HepG2 (cell line): Measurements from ENCODE around the gene RNU6-1. TPM values are rescaled to one million over a fixed set of nuclear protein-coding genes. Genes with fewer than 3 reads are reported as not detected.
A peak's percentile ranks its signal among the peaks of the same experiment; 100 is the strongest.

Experiments used
- AGO2 ChIP-seq: fragments of 200-400 bp; formaldehyde crosslinking; optimal IDR thresholded peaks from 2 replicates; pipeline ENCODE3; 2017; ENCODE audit warnings: mild to moderate bottlenecking, low read depth, low read length, moderate library complexity
- BCL6 ChIP-seq: IDR thresholded peaks from 2 replicates; pipeline ENCODE4 v1.6.1; 2016; ENCODE audit warnings: missing genetic modification reagents, missing compliant biosample characterization
- CENPX ChIP-seq: sonication (generic); formaldehyde crosslinking; IDR thresholded peaks from 2 replicates; pipeline ENCODE4 v1.9.0; 2021; ENCODE audit warnings: mild to moderate bottlenecking, missing genetic modification reagents, moderate library complexity
- GATA4 ChIP-seq: sonication (generic); IDR thresholded peaks from 2 replicates; pipeline ENCODE4 v1.6.1; 2016; ENCODE audit warnings: antibody characterized with exemption, low read depth, borderline replicate concordance
- SKI ChIP-seq: fragments of 450-650 bp; IDR thresholded peaks from one replicate; pipeline ENCODE4 v1.6.1; 2018; ENCODE audit warnings: mild to moderate bottlenecking; ENCODE audit not compliant: partially characterized antibody
- TAF15 ChIP-seq: fragments of 200-400 bp; formaldehyde crosslinking; IDR thresholded peaks from one replicate; pipeline ENCODE4 v1.6.1; 2018; ENCODE audit warnings: mild to moderate bottlenecking, low read depth, low read length; ENCODE audit not compliant: poor library complexity, severe bottlenecking
- TSC22D2 ChIP-seq: sonication (generic); formaldehyde crosslinking; IDR thresholded peaks from 2 replicates; pipeline ENCODE4 v1.5.1; 2020; ENCODE audit warnings: missing genetic modification reagents, mild to moderate bottlenecking, borderline replicate concordance
- U2AF1 ChIP-seq: fragments of 200-400 bp; formaldehyde crosslinking; optimal IDR thresholded peaks from 2 replicates; pipeline ENCODE3; 2017; ENCODE audit warnings: mild to moderate bottlenecking, low read depth, low read length
- ZNF205 ChIP-seq: IDR thresholded peaks from 2 replicates; pipeline ENCODE4 v1.6.1; 2018; ENCODE audit warnings: missing biosample characterization, missing genetic modification reagents
- ZNF670 ChIP-seq: sonication (generic); formaldehyde crosslinking; IDR thresholded peaks from 2 replicates; pipeline ENCODE4 v1.8.0; 2022; ENCODE audit warnings: mild to moderate bottlenecking, missing genetic modification reagents, borderline replicate concordance
- ZNF7 ChIP-seq: IDR thresholded peaks from 2 replicates; pipeline ENCODE4 v1.6.1; 2016; ENCODE audit warnings: missing biosample characterization, missing genetic modification reagents
- ZNF878 ChIP-seq: sonication (generic); formaldehyde crosslinking; IDR thresholded peaks from 2 replicates; pipeline ENCODE4 v1.8.1; 2023; ENCODE audit warnings: mild to moderate bottlenecking, missing genetic modification reagents, moderate library complexity
- ZNF891 ChIP-seq: sonication (generic); formaldehyde crosslinking; IDR thresholded peaks from 2 replicates; pipeline ENCODE4 v1.5.0; 2020; ENCODE audit warnings: mild to moderate bottlenecking, missing genetic modification reagents
- ZSCAN29 ChIP-seq: sonication (generic); formaldehyde crosslinking; conservative IDR thresholded peaks from 2 replicates; pipeline ENCODE4 v1.4.0; 2020; ENCODE audit warnings: mild to moderate bottlenecking, missing genetic modification reagents
- polyA plus RNA-seq, 8 experiments: library from polyadenylated mRNA; depleted of rRNA in 3 of 8; stranded (reverse) in 7 of 8; unstranded in 1 of 8; fragments of >200 nt; fragmentation: Illumina TruSeq in 4 of 8; extraction: Trizol in 4 of 8; gene quantifications; 2 replicates each; pipeline versions ENCODE4 v1.2.1 to v1.2.3, GENCODE V29; 2011 to 2016; ENCODE audit warnings: low read depth in 4 of 8, missing spikeins in 1 of 8, mixed read lengths in 1 of 8; ENCODE audit not compliant: insufficient read depth in 1 of 8
- total RNA-seq, 5 experiments: library from RNA; depleted of rRNA; stranded (reverse); fragments of >200 nt; fragmentation: Illumina TruSeq; extraction: Trizol; gene quantifications; 2 replicates each; pipeline ENCODE4 v1.2.3, GENCODE V29; 2016; ENCODE audit warnings: low read depth in 1 of 5
- TF ChIP-seq, protein P1 (sequence below), 2 experiments: sonication (generic) in 1 of 2; formaldehyde crosslinking in 1 of 2; IDR thresholded peaks; 2 replicates each; pipeline versions ENCODE4 v1.4.0 to v1.6.1; 2018 to 2020; ENCODE audit warnings: missing genetic modification reagents in 2 of 2, borderline replicate concordance in 1 of 2, low read depth in 1 of 2, mild to moderate bottlenecking in 1 of 2, missing biosample characterization in 1 of 2
- TF ChIP-seq, protein P2 (sequence below): sonication (generic); formaldehyde crosslinking; IDR thresholded peaks from 2 replicates; pipeline ENCODE4 v1.4.0; 2020; ENCODE audit warnings: low read depth, mild to moderate bottlenecking, missing genetic modification reagents
- TF ChIP-seq, protein P3 (sequence below): sonication (generic); formaldehyde crosslinking; IDR thresholded peaks from 2 replicates; pipeline ENCODE4 v1.4.0; 2020; ENCODE audit warnings: missing genetic modification reagents, mild to moderate bottlenecking, borderline replicate concordance
- TF ChIP-seq, protein P4 (sequence below): IDR thresholded peaks from 2 replicates; pipeline ENCODE4 v1.6.1; 2016; ENCODE audit warnings: mild to moderate bottlenecking, missing biosample characterization, missing genetic modification reagents
- TF ChIP-seq, protein P5 (sequence below): sonication (generic); formaldehyde crosslinking; IDR thresholded peaks from 2 replicates; pipeline ENCODE4 v1.5.0; 2020; ENCODE audit warnings: mild to moderate bottlenecking, missing genetic modification reagents
- TF ChIP-seq, protein P6 (sequence below): sonication (generic); formaldehyde crosslinking; IDR thresholded peaks from 2 replicates; pipeline ENCODE4 v1.5.0; 2020; ENCODE audit warnings: missing genetic modification reagents, mild to moderate bottlenecking, borderline replicate concordance

RNU6-1 gene
- total and polyA plus RNA-seq, 2 of the 13 experiments (the other 11 are each of a cell fraction or from before 2014, with no cell fraction given): under 0.01 TPM; not detected in 1

DNA sequence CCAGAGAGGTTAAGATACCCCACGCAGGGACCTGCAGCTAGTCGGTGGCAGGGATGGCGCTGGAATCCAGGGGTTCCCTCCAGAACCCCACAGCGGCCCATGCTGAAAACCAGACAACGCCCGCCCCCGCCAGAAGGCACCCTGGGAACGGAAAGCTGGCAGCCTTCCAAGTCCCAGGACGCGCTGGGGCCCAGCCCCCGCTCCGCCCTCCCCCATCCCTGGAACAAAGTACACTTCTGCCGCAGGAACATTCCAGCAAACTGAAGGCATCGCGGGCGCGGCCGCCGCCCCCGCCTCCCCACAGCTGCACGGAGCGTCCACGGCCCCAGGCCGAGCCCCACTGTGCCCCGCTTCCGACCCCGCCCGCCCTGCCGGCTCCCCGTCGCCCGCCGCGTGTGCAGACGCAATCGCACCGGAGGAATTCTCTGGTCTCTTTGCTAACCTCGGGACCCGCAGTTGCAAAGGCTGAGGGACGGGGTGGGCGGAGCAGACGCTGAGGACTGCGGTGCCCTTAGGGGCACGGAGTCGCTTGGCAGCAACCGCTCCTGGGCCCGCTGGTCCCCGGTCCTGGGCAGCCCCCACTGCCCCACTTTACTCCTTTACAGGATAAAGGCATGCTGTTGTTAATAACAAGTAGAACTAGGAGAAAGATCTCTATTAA lies 44.8 kb upstream of the RNU6-1 start (continued):
- TF ChIP-seq, protein P1, sequence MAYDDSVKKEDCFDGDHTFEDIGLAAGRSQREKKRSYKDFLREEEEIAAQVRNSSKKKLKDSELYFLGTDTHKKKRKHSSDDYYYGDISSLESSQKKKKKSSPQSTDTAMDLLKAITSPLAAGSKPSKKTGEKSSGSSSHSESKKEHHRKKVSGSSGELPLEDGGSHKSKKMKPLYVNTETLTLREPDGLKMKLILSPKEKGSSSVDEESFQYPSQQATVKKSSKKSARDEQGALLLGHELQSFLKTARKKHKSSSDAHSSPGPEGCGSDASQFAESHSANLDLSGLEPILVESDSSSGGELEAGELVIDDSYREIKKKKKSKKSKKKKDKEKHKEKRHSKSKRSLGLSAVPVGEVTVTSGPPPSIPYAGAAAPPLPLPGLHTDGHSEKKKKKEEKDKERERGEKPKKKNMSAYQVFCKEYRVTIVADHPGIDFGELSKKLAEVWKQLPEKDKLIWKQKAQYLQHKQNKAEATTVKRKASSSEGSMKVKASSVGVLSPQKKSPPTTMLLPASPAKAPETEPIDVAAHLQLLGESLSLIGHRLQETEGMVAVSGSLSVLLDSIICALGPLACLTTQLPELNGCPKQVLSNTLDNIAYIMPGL (CRISPR knock-in tag; IDR thresholded peaks at IDR 0.05; ENCODE audit: borderline replicate concordance in 1 of 2, low read depth in 1 of 2): peak; percentile 49 to 73; a peak in 2 of 4 replicates
- TF ChIP-seq AGO2 (peak; percentile 58), ZSCAN29 (CRISPR knock-in tag) (0 out of 2 replicates have a peak, but pooled peaks have one; percentile 45), TAF15 (no peak), CENPX (no peak), BCL6 (CRISPR knock-in tag) (peak; percentile 67), GATA4 (no peak; the same call in 1 of the 2 replicates), ZNF205 (CRISPR knock-in tag) (peak; percentile 47; the same call in 1 of the 2 replicates), U2AF1 (no peak), ZNF891 (CRISPR knock-in tag) (peak; percentile 90), SKI (peak; percentile 68), ZNF878 (0 out of 2 replicates have a peak, but pooled peaks have one; percentile 63), ZNF7 (CRISPR knock-in tag) (no peak), ZNF670 (CRISPR knock-in tag) (peak; percentile 71; the same call in 1 of the 2 replicates), TSC22D2 (0 out of 2 replicates have a peak, but pooled peaks have one; percentile 61)
- TF ChIP-seq, protein P2, sequence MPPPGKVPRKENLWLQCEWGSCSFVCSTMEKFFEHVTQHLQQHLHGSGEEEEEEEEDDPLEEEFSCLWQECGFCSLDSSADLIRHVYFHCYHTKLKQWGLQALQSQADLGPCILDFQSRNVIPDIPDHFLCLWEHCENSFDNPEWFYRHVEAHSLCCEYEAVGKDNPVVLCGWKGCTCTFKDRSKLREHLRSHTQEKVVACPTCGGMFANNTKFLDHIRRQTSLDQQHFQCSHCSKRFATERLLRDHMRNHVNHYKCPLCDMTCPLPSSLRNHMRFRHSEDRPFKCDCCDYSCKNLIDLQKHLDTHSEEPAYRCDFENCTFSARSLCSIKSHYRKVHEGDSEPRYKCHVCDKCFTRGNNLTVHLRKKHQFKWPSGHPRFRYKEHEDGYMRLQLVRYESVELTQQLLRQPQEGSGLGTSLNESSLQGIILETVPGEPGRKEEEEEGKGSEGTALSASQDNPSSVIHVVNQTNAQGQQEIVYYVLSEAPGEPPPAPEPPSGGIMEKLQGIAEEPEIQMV: peak; percentile 50; the same call in 1 of the 2 replicates
- TF ChIP-seq, protein P3, sequence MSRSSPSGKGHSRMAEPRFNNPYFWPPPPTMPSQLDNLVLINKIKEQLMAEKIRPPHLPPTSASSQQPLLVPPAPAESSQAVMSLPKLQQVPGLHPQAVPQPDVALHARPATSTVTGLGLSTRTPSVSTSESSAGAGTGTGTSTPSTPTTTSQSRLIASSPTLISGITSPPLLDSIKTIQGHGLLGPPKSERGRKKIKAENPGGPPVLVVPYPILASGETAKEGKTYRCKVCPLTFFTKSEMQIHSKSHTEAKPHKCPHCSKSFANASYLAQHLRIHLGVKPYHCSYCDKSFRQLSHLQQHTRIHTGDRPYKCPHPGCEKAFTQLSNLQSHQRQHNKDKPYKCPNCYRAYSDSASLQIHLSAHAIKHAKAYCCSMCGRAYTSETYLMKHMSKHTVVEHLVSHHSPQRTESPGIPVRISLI (CRISPR knock-in tag): peak; percentile 64; the same call in 1 of the 2 replicates
- TF ChIP-seq, protein P4, sequence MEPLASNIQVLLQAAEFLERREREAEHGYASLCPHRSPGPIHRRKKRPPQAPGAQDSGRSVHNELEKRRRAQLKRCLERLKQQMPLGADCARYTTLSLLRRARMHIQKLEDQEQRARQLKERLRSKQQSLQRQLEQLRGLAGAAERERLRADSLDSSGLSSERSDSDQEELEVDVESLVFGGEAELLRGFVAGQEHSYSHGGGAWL (CRISPR knock-in tag): peak; percentile 65; the same call in 1 of the 2 replicates
- TF ChIP-seq, protein P5, sequence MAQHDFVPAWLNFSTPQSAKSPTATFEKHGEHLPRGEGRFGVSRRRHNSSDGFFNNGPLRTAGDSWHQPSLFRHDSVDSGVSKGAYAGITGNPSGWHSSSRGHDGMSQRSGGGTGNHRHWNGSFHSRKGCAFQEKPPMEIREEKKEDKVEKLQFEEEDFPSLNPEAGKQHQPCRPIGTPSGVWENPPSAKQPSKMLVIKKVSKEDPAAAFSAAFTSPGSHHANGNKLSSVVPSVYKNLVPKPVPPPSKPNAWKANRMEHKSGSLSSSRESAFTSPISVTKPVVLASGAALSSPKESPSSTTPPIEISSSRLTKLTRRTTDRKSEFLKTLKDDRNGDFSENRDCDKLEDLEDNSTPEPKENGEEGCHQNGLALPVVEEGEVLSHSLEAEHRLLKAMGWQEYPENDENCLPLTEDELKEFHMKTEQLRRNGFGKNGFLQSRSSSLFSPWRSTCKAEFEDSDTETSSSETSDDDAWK (CRISPR knock-in tag): no peak
- TF ChIP-seq, protein P6, sequence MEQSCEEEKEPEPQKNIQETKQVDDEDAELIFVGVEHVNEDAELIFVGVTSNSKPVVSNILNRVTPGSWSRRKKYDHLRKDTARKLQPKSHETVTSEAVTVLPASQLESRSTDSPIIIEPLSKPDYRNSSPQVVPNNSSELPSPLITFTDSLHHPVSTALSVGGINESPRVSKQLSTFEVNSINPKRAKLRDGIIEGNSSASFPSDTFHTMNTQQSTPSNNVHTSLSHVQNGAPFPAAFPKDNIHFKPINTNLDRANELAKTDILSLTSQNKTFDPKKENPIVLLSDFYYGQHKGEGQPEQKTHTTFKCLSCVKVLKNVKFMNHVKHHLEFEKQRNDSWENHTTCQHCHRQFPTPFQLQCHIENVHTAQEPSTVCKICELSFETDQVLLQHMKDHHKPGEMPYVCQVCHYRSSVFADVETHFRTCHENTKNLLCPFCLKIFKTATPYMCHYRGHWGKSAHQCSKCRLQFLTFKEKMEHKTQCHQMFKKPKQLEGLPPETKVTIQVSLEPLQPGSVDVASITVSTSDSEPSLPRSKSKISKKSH (CRISPR knock-in tag): peak; percentile 72; the same call in 1 of the 2 replicates
